H1 (cell line): ENCODE data around the gene CCDC74A.

Source experiments
- BRCA1 ChIP-seq: IDR thresholded peaks from 2 replicates; pipeline ENCODE4 v1.6.1; 2012; ENCODE audit warnings: low read depth, low read length, improper control_type of control experiment
- CHD2 ChIP-seq: IDR thresholded peaks from 2 replicates; pipeline ENCODE4 v1.6.1; 2012; ENCODE audit warnings: low read length, improper control_type of control experiment
- EZH2 ChIP-seq: fragments of 200-600 bp; sonication (generic); IDR thresholded peaks from 2 replicates; pipeline ENCODE4 v1.7.1; 2012; ENCODE audit warnings: low read depth, mild to moderate bottlenecking, moderate library complexity, low read length, inconsistent platforms; ENCODE audit not compliant: severe bottlenecking
- GTF2F1 ChIP-seq: IDR thresholded peaks from 2 replicates; pipeline ENCODE4 v1.6.1; 2012; ENCODE audit warnings: low read depth, low read length, improper control_type of control experiment, borderline replicate concordance
- HDAC2 ChIP-seq, 2 experiments: fragments of 300-600 bp in 1 of 2; sonication (generic) in 1 of 2; IDR thresholded peaks; 2 replicates each; pipeline ENCODE4 v1.6.1; 2011 to 2012; ENCODE audit warnings: low read depth in 2 of 2, low read length in 2 of 2, mild to moderate bottlenecking in 2 of 2, moderate library complexity in 2 of 2, borderline replicate concordance in 1 of 2, inconsistent platforms in 1 of 2
- POLR2A ChIP-seq, 2 experiments: IDR thresholded peaks; 1 replicate in 1 of 2; 2 replicates in 1 of 2; pipeline ENCODE4 v1.6.1; 2011; ENCODE audit warnings: low read depth in 2 of 2, low read length in 2 of 2, mild to moderate bottlenecking in 2 of 2; ENCODE audit errors: control extremely low read depth in 1 of 2
- POLR2AphosphoS5 ChIP-seq: IDR thresholded peaks from 2 replicates; pipeline ENCODE4 v1.6.1; 2011; ENCODE audit warnings: low read depth, low read length
- SP1 ChIP-seq: IDR thresholded peaks from 2 replicates; pipeline ENCODE4 v1.6.1; 2011; ENCODE audit warnings: low read depth, low read length
- SRF ChIP-seq: IDR thresholded peaks from 2 replicates; pipeline ENCODE4 v1.6.1; 2011; ENCODE audit warnings: mild to moderate bottlenecking, low read depth, low read length, moderate library complexity
- SUZ12 ChIP-seq: fragments of 200-600 bp; sonication (generic); IDR thresholded peaks from 2 replicates; pipeline ENCODE4 v1.6.1; 2012; ENCODE audit warnings: mild to moderate bottlenecking, inconsistent platforms, low read length, moderate library complexity, mixed read lengths
- YY1 ChIP-seq: IDR thresholded peaks from 2 replicates; pipeline ENCODE4 v1.6.1; 2011; ENCODE audit warnings: low read depth, mild to moderate bottlenecking, low read length
- TF ChIP-seq, protein P1 (sequence below): IDR thresholded peaks from 2 replicates; pipeline ENCODE4 v1.6.1; 2012; ENCODE audit warnings: inconsistent platforms
- TF ChIP-seq, protein P2 (sequence below), 3 experiments: IDR thresholded peaks; 1 replicate in 2 of 3; 2 replicates in 1 of 3; pipeline versions ENCODE4 v1.5.1 to v1.6.1; 2011; ENCODE audit warnings: low read length in 3 of 3, mild to moderate bottlenecking in 3 of 3, inconsistent platforms in 2 of 3, low read depth in 1 of 3, moderate library complexity in 1 of 3; ENCODE audit not compliant: insufficient read depth in 1 of 3; ENCODE audit errors: control extremely low read depth in 1 of 3
- TF ChIP-seq, protein P3 (sequence below): IDR thresholded peaks from 2 replicates; pipeline ENCODE4 v1.6.1; 2011; ENCODE audit warnings: low read depth, mild to moderate bottlenecking, low read length; ENCODE audit not compliant: insufficient read depth

DNA sequence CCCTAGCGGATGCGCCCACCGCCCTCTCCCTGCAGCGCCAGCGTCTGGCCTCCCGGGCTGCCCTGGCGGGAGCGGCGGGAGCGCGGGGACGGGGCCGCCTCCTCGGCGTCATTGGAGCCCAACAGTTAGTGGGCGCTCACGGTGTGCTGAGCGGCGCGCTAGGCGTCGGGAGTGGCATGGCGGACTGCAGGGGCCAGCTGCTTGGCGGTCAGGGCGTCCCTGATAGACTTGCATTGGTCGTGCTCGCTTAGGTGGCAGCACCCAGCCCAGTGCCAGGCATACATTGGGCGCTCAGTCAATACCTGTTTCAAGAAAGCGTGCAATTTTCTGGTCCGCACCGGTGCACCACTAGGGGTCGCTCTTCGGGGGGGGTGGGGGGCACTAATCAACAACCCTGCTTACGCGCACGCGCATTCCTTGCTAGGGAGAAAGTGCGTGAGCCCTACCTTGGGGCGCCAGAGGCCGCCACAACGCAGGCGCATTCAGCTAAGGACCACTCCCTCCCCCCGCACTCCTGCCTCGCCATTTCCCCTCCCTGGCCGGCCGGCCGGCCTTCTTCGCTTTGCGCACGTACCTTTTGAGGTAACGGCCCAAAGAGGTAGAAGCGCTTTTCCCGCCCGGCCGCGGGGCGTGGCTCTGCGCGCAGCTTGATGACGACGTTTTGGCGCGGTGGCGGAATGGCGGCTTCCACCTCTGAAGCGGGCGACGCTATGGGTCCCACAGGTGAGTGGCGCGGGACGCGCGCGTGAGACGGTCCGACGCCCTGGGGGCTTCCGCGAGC is 35.1 kb upstream of the CCDC74A start:
- TF ChIP-seq GTF2F1 (no peak), POLR2AphosphoS5 (peak; percentile 71), BRCA1 (no peak), EZH2 (no peak), SRF (peak; percentile 68; the same call in 1 of the 2 replicates), POLR2A (IDR thresholded peaks at IDR 0.05; ENCODE audit: control extremely low read depth in 1 of 2, low read depth in 2 of 2, low read length in 2 of 2) (peak; percentile 80 to 84), CHD2 (0 out of 2 replicates have a peak, but pooled peaks have one; percentile 15), YY1 (peak; percentile 93), SP1 (peak; percentile 52; the same call in 1 of the 2 replicates), HDAC2 (IDR thresholded peaks at IDR 0.05; ENCODE audit: borderline replicate concordance in 1 of 2, low read depth in 2 of 2, low read length in 2 of 2) (peak in 1 of 2 experiments; percentile 71; a peak in 1 of 4 replicates), SUZ12 (no peak)
- TF ChIP-seq, protein P1, sequence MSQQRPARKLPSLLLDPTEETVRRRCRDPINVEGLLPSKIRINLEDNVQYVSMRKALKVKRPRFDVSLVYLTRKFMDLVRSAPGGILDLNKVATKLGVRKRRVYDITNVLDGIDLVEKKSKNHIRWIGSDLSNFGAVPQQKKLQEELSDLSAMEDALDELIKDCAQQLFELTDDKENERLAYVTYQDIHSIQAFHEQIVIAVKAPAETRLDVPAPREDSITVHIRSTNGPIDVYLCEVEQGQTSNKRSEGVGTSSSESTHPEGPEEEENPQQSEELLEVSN, result peak; percentile 85
- TF ChIP-seq, protein P2, sequence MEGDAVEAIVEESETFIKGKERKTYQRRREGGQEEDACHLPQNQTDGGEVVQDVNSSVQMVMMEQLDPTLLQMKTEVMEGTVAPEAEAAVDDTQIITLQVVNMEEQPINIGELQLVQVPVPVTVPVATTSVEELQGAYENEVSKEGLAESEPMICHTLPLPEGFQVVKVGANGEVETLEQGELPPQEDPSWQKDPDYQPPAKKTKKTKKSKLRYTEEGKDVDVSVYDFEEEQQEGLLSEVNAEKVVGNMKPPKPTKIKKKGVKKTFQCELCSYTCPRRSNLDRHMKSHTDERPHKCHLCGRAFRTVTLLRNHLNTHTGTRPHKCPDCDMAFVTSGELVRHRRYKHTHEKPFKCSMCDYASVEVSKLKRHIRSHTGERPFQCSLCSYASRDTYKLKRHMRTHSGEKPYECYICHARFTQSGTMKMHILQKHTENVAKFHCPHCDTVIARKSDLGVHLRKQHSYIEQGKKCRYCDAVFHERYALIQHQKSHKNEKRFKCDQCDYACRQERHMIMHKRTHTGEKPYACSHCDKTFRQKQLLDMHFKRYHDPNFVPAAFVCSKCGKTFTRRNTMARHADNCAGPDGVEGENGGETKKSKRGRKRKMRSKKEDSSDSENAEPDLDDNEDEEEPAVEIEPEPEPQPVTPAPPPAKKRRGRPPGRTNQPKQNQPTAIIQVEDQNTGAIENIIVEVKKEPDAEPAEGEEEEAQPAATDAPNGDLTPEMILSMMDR (IDR thresholded peaks at IDR 0.05; ENCODE audit: control extremely low read depth in 1 of 3, insufficient read depth in 1 of 3, low read depth in 1 of 3, low read length in 3 of 3), result peak; percentile 63 to 86 (median 77)
- TF ChIP-seq, protein P3, sequence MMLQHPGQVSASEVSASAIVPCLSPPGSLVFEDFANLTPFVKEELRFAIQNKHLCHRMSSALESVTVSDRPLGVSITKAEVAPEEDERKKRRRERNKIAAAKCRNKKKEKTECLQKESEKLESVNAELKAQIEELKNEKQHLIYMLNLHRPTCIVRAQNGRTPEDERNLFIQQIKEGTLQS, result peak; percentile 70; the same call in 1 of the 2 replicates
